RWPE2 (cell line): Measurements from ENCODE around the gene CLTCL1.

ENCODE experiments used
- ATAC-seq: fragments of 200-7000 bp; cut with Tn5 transposase; 3 replicates; pipeline ENCODE4 v1.9.1; 2021; ENCODE audit warnings: low read depth
- DNase-seq: peaks from one replicate; pipeline ENCODE4 v3.0.0-alpha.2; 2020; ENCODE audit warnings: low spot score
- H3K27ac ChIP-seq: fragments of 450-650 bp; 2 replicates; pipeline ENCODE4 v1.5.1; 2017; ENCODE audit warnings: mild to moderate bottlenecking; ENCODE audit not compliant: poor library complexity, severe bottlenecking
- H3K27me3 ChIP-seq: fragments of 250-450 bp; sonication (Bioruptor Pico); 2 replicates; pipeline ENCODE4 v1.5.1; 2021; ENCODE audit warnings: mild to moderate bottlenecking, moderate library complexity; ENCODE audit not compliant: insufficient read depth, poor library complexity, severe bottlenecking
- H3K36me3 ChIP-seq: fragments of 250-450 bp; sonication (Bioruptor Pico); 2 replicates; pipeline ENCODE4 v1.5.1; 2020; ENCODE audit warnings: low read depth, mild to moderate bottlenecking, moderate library complexity
- H3K4me1 ChIP-seq: fragments of 250-450 bp; sonication (Bioruptor Pico); 2 replicates; pipeline ENCODE4 v1.5.1; 2021; ENCODE audit warnings: mild to moderate bottlenecking, moderate library complexity; ENCODE audit not compliant: insufficient read depth, poor library complexity, severe bottlenecking
- H3K4me3 ChIP-seq: fragments of 250-450 bp; sonication (Bioruptor Pico); 2 replicates; pipeline ENCODE4 v1.5.1; 2021; ENCODE audit warnings: mild to moderate bottlenecking, moderate library complexity; ENCODE audit not compliant: severe bottlenecking
- H3K9me3 ChIP-seq: fragments of 250-450 bp; sonication (Bioruptor Pico); 2 replicates; pipeline ENCODE4 v1.5.1; 2021; ENCODE audit warnings: mild to moderate bottlenecking, moderate library complexity; ENCODE audit not compliant: severe bottlenecking
- CTCF ChIP-seq: fragments of 450-650 bp; IDR thresholded peaks from one replicate; pipeline ENCODE4 v1.5.1; 2017; ENCODE audit warnings: mild to moderate bottlenecking, moderate library complexity; ENCODE audit not compliant: poor library complexity, severe bottlenecking

CLTCL1 gene

DNA sequence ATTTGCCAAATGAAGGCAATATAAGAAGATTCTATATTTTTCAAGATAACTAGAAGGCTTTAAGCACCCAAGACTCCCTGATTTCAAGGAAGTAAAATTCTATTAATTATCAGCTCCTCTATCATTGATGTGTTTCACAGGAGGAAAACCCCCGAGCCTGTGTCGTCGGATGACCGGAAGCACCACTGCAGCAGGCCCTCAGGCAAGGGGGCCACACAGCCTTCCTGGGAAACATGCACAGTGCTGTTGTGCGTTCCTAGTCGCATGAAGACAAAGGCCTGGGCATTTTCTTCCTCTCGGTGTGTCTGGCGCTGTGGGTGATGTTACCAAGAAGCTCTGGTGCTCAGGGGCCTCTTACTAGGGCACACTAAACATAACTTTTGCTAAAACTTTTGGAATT is 16.4 kb downstream of the CLTCL1 start:
- ATAC-seq (no peak), DNase-seq (no peak)
- no peaks in the 10 kb centered on the region for H3K27me3 ChIP-seq
- peaks cover 23% of the 10 kb centered on the region for H3K36me3 ChIP-seq
- no peaks in the 10 kb centered on the region for H3K9me3 ChIP-seq
- H3K27ac ChIP-seq: no peak overlapping the region
- no peak for TF ChIP-seq CTCF
- no peak overlapping the region for H3K4me3 ChIP-seq
- H3K4me1 ChIP-seq: peaks cover 14% of the 10 kb centered on the region

- H3K4me1 ChIP-seq: peaks cover 14% of the 10 kb centered on the region
- H3K36me3 ChIP-seq: peaks cover 20% of the 10 kb centered on the region
- ATAC-seq (peak; percentile 88), DNase-seq (no peak)
- H3K9me3 ChIP-seq: peaks cover 3% of the 10 kb centered on the region
- H3K4me3 ChIP-seq: no peak overlapping the region
- no peak for TF ChIP-seq CTCF
- no peaks in the 10 kb centered on the region for H3K27me3 ChIP-seq
- peak overlapping the region; percentile 36 for H3K27ac ChIP-seq
Measured at GRCh38 chr22:19271856-19272535, 19.5 kb downstream of the CLTCL1 start.

GRCh38 chr22:19271273-19271855 is 20.2 kb downstream of the CLTCL1 start:
- H3K27ac ChIP-seq: peak overlapping the region; percentile 36
- H3K9me3 ChIP-seq: peaks cover 9% of the 10 kb centered on the region

GRCh38 chr22:19270873-19271272 is 20.6 kb downstream of the CLTCL1 start:
- peak overlapping the region; percentile 36 for H3K27ac ChIP-seq
- peaks cover 14% of the 10 kb centered on the region for H3K9me3 ChIP-seq
- peaks cover 14% of the 10 kb centered on the region for H3K4me1 ChIP-seq
- DNase-seq (no peak), ATAC-seq (no peak)
- TF ChIP-seq CTCF: no peak
- H3K4me3 ChIP-seq: no peak overlapping the region
- H3K27me3 ChIP-seq: no peaks in the 10 kb centered on the region
- H3K36me3 ChIP-seq: peaks cover 27% of the 10 kb centered on the region

More at GRCh38 chr22:19271273-19271855, 20.2 kb downstream of the CLTCL1 start:
- H3K4me1 ChIP-seq: peaks cover 14% of the 10 kb centered on the region
- H3K36me3 ChIP-seq: peaks cover 27% of the 10 kb centered on the region
- DNase-seq (no peak), ATAC-seq (peak; percentile 18; the same call in 2 of the 3 replicates)
- H3K4me3 ChIP-seq: no peak overlapping the region
- TF ChIP-seq CTCF: no peak
- H3K27me3 ChIP-seq: no peaks in the 10 kb centered on the region

- no peak for TF ChIP-seq CTCF
- H3K9me3 ChIP-seq: peaks cover 17% of the 10 kb centered on the region
- peaks cover 8% of the 10 kb centered on the region for H3K36me3 ChIP-seq
- no peaks in the 10 kb centered on the region for H3K4me1 ChIP-seq
- ATAC-seq (no peak), DNase-seq (no peak)
- H3K4me3 ChIP-seq: no peak overlapping the region
- H3K27me3 ChIP-seq: no peaks in the 10 kb centered on the region
- H3K27ac ChIP-seq: no peak overlapping the region
Measured at GRCh38 chr22:19266547-19267086, 24.9 kb downstream of the CLTCL1 start.
